Retina (tissue), 1 donor: ENCODE measurements around the gene ANKRD2.
"Not testable (repeated sequence)": the region's sequence is repeated elsewhere in the genome, so short reads cannot be mapped to it uniquely, and the experiment has no call there.

Experiments
- DNase-seq: peaks from one replicate; pipeline ENCODE4 v3.0.0-alpha.2; 2016

Gene ANKRD2, protein sequence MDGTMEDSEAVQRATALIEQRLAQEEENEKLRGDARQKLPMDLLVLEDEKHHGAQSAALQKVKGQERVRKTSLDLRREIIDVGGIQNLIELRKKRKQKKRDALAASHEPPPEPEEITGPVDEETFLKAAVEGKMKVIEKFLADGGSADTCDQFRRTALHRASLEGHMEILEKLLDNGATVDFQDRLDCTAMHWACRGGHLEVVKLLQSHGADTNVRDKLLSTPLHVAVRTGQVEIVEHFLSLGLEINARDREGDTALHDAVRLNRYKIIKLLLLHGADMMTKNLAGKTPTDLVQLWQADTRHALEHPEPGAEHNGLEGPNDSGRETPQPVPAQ

DNA sequence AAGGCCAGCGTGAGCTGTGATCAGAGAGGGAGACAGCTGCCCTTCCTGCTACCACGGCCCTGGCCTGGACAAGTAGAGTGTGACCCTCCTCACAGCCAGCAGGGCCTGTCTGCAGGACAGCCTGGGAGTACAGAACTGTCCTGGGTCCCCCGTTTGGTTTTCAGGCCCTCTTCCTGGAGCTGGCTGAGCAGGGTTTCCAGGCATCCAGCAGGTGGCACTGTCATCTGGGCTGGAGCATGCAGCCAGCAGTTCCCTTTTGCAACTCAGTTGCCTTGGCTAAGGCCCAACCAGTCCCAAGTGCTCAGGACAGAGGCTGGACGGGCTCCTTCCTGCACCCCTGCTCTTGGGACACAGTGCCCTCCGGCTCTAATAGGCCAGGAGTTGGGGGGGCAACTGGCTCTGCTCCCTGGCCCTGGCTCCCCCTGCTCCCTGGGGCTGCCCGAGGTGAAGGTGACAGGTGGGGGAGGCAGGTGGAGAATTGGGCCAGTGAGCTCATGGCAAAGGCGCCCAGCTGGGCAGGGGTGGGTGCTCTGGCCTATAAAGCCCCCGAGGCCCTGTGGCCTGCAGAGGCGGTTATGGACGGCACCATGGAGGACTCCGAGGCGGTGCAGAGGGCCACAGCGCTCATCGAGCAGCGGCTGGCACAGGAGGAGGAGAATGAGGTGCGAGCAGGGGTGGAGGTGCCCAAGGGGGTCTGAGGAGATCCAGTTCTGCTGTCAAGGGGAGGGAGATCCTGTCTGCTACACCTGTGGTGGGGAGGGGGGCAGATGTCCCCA, at the start of gene ANKRD2:
Gene ANKRD2 (plus strand): TSS at position 566 of the 776 bp plus-strand sequence. CDS start 10 bp downstream, at position 576.
- peak; percentile 59 for DNase-seq

DNA sequence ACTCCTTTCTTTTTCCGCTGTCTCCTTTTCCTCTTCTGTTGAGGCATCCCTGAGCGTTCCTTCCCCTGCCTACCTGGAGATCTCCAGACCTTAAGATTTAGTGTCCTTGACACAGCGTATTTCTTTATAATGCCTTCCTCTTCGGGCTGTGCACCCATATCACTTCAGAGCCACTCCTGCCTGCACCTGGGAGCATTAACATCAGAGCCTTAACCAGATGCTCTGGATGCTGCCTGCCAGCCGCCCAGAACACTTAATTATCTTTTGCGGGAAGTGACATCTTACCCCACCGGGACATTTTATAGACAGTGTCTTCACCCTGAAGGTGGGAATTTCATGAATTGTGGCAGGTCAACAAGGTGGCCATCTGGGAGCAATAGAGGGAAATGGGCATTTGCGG, 49.6 kb upstream of the ANKRD2 start:
- no peak for DNase-seq

DNA sequence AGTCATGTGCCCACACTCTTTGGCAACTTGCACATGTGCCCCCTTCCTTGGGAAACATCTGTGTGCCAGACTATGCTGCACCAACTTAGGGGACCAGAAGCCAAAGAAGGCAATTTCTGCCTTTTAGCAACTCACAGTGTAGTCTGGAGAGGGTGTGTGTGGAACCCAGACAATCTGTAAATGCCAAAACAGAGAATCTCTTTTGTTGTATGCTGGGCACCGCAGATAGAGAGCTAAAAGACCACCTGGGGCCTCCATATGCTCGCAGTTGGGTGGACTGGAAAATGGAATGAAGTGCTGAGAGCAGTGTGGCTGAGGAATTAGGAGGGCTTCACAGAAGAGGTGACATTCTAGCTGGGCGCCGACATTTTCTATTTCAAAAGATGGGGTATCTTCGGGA, 47.5 kb upstream of the ANKRD2 start:
- DNase-seq: no peak

DNA sequence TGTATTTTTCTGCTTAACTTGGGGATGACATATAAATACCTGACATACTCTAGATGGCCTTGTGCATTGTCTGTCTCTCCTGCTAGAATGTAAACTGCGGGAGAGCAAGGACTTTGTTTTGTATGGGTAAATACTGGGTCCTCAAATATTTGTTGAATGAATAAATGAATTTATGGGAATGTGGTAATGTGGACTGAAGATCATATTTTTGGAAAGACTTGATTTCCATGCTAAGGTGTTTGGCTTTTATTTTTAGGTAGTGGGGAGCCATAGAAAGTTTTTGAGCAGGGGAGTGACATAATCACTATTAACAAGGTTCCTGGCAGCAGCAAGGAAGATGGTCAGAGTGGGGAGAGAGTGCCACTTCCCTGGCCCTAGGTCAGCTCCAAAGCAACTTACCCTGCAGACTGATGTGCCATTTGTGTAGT, 46.9 kb upstream of the ANKRD2 start:
- no peak for DNase-seq

DNA sequence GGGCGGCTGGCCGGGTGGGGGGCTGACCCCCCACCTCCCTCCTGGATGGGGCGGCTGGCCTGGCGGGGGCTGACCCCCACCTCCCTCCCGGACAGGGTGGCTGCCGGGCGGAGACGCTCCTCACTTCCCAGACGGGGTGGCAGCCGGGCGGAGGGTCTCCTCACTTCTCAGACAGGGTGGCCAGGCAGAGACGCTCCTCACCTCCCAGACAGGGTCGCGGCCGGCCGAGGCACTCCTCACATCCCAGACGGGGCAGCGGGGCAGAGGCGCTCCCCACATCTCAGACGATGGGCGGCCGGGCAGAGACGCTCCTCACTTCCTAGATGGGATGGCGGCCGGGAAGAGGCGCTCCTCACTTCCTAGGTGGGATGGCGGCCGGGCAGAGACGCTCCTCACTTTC, 43.7 kb upstream of the ANKRD2 start:
- DNase-seq: not testable (repeated sequence)

DNA sequence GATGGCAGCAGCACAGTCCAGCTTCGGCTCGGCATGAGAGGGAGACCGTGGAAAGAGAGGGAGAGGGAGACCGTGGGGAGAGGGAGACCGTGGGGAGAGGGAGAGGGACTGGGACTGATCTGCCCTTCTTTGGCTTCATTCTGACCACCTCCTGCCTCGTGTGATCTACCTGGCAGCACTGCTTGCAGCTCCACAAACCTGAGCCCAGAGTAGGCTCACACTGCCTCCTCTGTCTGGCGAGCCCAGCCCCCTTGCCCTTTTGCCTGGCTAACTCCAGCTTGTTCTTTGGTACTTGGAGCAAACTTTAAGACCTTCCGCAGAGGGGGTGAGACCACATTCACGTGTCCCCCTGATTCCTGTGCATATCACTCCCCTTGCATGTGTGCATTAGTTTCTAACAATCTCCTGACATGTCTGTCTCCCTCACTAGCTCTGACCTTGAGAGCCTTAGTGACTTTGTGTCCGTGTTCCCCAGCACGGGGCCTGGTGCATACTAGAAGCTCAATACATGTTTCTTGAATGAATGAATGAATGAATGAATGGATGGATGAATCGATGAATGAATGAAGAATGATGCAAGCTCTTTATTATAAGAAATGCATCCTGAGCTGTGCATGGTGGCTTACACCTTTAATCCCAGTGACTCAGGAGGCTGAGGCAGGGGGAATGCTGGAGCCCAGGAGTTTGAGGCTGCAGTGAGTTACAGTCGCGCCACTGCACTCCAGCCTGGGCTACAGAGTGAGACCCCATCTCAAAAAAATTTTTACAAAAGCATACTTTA, 42.7 kb upstream of the ANKRD2 start:
- no peak for DNase-seq

DNA sequence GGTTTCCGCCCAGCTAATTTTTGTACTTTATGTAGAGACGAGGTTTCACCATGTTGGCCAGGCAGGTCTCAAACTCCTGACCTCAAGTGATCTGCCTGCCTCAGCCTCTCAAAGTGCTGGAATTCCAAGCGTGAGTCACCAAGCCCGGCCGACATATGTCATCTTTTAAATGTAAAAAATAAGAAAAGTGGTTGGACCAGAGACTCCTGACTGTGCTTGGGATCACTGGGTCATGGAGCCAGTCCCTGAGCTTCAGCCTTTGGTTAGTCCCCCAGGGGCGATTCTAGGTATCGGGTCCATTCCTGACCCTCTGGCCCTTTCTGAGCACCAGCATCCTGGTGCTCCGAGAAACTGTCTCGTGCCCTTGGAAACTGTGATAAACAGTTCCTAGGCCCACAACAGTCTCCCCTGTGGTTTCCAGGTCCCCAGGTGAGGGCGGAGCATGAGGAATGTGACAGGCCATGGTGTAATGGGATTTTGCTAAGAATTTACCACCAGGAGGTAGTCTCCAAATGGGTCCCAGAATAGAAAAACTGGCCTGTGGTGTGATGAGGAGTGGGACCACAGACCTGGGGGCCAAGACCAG, 41.1 kb upstream of the ANKRD2 start:
- DNase-seq: no peak

DNA sequence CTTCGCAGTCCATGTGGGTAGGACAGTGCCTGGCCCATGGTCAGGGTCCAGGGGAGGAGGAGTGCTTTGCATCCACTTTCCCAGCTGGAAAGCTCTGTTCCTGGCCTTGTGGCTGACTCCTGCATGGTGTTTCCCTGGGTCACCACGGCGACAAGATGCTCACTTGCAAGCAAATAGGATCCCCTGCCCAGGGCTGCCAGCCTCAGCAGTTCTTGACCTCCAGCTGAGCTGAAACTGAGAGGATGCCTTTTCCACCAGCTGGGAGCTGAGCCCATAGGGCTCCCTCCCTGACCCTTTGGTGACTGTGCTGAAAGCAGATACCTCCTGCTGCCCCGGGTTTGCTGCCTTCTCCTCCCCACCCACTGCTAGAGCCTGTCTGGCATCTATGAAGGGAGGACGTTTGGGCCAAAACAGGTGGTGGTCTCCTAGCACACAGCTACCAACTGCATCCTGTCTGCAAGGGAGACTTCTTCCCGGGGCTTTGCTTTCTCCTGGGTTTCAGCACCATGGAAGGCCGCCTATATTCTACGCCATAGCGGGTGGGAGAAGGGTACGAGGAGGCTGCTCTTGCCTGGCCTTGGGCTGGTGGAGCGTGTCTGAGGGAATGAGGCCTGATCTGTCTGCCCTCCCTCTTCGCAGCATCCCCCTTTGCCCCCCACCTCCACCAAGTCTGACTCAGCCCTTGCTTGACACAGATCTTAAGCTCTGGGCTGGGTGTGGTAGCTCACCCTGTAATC, 39.5 kb upstream of the ANKRD2 start:
- no peak for DNase-seq

DNA sequence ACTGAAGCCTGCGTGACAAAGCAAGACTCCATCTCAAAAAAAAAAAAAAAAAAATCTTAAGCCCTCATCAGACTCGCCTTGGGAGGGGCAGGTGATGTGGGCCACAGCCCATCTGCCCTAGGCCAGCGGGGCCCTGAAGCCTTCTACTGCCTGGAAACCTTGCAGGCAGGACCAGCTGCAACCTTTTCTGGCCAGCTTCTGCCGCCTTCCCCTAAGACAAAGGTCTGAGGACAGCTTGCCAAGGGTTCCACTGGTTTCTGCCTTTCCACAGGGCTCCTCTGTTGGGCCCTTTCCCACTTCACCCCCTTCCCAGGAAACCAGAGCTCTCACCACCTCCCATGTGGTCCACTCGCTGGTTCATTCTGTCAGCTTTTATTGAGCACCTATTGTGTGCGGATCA, 38.7 kb upstream of the ANKRD2 start:
- DNase-seq: no peak

DNA sequence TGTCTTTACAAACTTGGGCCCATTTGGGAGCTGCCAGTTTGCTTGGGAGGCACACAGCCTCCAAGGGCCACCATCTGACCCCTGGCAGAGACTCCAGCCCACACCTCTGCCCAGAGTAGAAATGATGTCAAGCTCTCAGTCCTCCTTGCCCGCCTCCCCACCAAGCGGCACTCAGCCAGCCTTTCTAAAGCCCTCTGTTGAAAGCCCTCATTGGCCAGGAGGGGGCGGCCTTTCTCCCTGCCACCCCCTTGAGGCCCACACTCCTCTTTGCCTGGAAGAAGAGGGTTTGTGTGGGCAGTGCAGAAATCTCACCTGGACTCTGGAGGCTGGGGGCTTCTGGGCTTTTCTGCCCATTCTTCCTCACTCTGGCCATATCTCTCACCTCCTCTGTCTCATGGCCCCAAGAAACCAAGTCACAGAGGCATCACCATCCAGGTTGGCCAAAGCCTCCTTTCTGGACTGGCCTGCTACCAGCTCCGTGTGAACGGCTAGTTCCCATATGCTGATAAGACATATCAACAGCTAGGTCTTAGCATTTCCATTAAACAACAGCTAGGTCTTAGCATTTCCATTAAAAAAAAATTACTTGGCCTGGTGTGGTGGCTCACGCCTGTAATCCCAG, 37.7 kb upstream of the ANKRD2 start:
- DNase-seq: no peak

DNA sequence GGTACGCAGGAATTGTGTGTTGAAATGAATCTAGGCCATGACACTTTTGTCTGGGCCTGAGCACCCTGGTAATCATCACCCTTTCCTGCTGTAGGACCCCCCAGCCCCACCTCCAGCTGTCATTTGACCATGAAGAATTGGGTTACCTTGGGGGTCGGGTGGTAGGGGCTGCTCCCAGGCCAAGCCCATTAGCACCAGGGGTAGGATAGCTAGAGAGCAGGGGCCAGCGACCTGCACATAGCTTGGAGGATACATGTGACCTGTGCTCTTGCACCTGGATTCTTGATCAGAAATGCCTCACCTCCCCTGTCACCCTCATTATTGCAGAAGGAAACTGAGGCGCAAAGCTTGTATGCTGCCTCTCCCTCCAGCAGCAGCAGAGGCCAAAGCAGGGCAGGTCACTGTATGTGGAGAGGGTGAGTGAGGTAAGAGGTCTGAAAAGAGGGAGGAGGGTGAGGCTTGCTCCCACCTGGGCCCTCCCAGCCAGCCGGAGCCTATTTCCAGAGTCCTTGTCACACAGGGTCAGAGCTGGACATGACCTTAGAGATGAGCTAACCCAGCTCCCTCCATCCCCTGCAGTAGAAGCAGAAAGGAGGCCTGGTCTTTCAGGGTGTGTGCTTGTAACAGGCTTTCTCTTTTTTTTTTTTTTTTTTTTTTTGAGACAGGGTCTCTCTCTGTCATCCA, 35.3 kb upstream of the ANKRD2 start:
- no peak for DNase-seq

DNA sequence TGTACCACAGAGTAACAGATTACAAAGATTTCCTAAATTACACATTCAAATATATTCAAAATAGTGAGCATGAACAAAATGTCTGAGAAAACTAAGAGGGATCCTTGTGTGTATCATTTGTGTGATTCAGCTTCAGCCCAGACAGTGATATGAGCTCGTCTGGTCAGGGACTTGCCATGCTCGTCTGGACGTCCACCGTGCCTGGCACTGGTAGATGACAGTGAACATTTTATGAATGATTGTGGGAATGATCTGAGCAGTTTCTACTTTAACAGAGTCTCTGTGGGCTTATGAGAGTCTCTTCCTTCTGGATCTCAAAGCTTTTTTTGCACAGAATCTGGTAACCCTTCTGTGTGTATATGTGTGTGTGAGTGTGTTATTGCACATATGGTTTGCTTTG, 34.2 kb upstream of the ANKRD2 start:
- DNase-seq: no peak

DNA sequence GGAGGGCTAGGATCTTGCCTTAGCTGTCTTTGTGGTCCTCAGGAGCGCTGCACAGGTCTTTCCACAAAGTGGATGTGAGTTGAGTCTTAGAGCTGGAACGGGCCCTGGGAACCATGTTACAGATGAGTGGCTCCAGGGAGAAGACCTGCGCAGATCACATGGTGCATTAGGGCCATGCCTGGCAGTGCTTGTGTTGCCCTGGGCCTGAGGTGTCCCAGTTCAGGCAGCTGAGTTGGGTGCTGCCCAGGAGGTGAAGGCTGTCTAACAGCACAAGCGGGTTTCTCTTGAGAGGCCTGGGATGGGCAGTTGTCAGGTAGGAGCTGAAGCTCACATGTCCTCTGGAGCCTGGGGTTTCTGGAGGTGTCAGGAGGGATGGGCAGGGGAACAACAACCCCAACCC, 33.7 kb upstream of the ANKRD2 start:
- no peak for DNase-seq

DNA sequence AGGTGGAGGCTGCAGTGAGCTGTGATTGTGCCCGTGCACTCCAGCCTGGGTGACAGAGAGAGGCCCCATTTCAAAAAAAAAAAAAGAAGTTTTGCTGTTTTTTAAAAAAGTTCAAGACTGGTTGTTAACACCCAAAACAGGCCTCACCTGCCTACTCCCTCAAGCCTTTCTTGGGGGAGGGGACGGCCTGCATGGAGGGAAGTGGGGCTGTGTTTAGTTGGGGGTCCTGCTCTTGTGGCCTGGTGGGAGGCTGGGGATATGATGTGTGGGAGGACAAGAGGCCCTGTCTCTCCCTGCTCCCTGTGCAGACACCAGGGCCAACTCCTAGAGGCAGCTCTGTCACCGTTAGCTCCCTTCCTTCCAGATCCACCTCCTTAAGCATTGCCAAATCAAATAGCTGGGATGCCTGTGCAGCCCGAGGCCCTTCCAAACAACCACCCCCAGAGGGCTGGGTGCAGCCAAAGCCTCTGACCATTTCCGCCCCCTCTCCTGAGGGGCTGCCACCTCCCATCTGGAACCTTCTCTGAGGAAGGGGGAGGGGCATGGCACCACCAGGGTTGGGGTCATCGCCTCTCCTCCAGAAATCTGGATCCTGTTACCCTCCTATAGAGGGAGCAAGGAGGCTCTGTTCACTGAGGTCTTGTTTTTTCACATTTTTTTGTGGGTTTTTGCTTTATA, 32.9 kb upstream of the ANKRD2 start:
- no peak for DNase-seq

DNA sequence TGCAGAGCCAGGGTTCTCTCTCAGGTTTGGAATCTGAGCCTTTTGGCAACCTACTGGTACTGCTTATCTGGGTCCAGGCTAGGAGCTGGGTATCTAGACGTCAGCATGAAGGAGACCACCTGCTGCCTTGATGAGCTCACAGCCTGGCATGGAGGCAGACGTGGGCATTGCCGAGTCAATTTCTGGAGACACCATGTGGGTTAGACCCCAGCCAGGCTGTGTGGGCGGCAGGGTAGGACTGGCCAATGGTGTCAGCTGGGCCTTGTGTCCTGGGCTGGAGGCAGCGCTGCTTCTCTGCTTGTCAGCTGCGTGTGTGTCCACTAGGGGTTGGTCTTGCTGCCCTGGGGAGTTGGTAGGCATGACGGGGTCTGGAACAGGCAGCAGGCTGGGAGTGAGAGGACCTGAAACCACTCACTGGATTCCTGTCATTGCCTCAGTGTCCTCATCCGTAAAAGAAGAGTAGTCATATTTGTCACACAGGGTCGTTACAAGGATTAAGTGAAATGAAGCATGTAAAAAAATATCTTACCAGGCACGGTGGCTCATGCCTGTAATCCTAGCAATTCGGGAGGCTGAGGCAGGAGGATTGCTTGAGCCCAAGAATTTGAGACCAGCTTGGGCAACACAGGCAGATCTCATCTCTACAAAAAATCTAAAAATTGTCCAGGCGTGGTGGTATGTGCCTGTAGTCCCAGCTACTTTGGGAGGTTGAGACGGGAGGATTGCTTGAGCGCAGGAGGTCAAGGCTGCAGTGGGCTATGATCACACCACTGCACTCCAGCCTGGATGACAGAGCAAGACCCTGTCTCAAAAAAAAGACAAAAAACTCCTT, 31.7 kb upstream of the ANKRD2 start:
- no peak for DNase-seq

DNA sequence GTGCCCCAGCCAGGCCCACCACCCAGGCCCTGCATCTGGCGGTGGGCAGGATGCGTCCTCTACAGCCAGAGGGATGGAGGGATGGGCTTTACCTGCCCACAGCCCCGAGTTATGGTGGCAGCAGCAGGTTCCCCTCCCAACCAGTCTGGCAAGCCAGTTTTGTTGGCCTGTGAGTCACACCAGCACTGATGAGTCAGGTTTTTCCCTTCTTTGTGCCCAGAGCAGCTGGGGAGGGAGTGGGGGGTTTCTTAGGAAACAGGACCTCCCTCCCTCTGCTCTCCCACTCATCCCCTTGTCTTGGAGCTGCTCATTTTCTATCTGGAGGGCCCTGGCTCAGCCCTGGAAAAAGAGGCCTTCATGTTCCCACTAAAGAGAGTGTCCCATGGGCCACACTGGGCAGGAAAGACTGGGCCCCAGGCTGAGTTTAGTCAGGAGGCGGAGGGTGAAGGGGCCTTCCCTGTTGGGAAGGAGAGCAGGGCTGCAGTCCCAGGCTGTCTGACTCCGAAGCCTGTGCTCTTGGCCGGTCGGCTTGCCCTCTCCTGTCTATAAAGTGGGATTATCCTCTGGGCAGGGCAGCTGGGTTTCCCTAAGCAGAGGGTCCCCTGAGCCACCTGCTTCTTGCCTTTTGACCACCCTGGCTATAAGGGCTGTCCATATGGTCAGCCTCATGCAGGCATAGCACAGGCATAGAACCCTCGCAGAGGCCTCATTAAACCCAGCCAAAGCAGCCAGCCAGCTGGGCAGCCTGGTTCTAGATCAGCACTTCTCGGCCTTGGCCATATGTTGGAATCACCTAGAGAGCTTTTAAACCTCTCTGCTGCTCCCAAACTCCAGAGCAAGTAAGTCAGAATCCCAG, 30.2 kb upstream of the ANKRD2 start:
- peak; percentile 34 for DNase-seq

DNA sequence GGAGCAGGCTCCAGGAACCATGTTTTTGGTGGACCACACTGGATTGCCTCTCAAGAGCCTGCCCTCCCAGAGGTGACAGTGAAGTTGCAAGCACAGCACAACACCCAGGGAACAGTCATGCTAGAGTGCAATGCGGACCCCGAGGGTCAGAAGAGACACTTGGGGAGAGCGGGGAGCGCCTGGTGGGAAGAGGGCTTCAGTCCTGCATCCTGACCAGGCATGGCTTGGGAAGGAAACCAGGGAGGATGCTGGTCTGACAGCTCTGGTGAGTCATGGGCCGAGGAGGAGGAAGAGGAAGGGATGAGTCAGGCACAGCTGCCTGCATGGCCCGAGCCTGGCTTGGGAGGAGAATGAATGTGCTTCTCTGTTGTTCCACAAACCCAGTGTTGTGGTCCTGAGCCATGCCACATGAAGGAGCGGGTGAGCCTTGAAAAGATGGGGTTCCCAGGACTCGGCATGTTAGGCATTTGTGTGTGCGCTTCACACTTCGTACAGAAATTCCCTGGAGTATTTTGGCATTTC, 29.5 kb upstream of the ANKRD2 start:
- DNase-seq: no peak

DNA sequence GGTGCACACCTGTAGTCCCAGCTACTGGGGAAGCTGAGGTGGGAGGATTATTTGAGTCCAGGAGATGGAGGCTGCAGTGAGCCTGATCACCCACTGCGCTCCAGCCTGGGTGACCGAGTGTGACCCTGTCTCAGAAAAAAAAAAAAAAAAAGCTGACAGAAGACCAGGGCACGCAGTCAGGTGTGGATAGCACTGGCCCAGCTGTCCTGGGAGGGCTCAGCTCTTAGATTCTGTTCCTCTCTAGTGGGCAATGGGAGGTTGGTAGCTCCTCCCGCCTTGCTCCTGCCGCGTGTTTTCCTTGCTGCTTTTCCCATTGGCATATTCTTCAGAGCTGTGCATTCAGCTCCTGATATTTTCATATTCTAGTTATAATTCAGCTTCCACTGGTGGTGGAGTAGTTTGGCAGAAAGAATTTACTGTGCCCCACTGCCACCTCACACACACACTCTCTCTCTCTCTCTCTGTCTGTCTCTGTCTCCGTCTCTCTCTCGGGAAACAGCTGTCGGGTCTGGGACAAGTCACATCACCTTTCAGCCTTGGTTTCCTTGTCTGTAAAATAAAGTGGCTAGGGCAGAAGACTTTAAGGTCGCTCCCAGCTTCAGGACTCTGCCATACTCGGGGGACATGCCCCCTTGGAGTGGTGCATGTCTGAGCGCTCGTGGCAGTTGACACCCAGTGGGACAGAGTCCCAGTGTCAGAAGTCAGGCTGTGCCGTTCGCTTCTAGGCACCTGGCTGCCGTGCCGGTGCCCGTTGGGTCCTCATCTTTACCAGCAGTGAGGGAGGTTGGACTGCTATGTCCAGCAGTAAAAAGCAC, 25.9 kb upstream of the ANKRD2 start:
- no peak for DNase-seq
